ENCODE data around the gene NELL2.

NELL2 gene

GRCh38 chr12:44874981-44875416 lies 1.1 kb downstream of the NELL2 start:
- no peak for ATAC-seq
- TF ChIP-seq ZNF565 (CRISPR knock-in tag; conservative IDR thresholded peaks at IDR 0.05; ENCODE audit: low read depth) (no peak), CSDC2 (CRISPR knock-in tag; IDR thresholded peaks at IDR 0.05) (no peak), ZFP3 (CRISPR knock-in tag; IDR thresholded peaks at IDR 0.05) (no peak), ZNF70 (CRISPR knock-in tag; IDR thresholded peaks at IDR 0.05) (no peak), PPARA (CRISPR knock-in tag; IDR thresholded peaks at IDR 0.05; ENCODE audit: borderline replicate concordance) (no peak), ZFP30 (CRISPR knock-in tag; IDR thresholded peaks at IDR 0.05) (no peak), ESRRG (CRISPR knock-in tag; IDR thresholded peaks at IDR 0.05) (no peak), GLIS3 (CRISPR knock-in tag; IDR thresholded peaks at IDR 0.05) (no peak), OSR1 (CRISPR knock-in tag; IDR thresholded peaks at IDR 0.05) (no peak)

GRCh38 chr12:44873898-44874297 lies 2.2 kb downstream of the NELL2 start:
- no peak for TF ChIP-seq PPARA (CRISPR knock-in tag; IDR thresholded peaks at IDR 0.05; ENCODE audit: borderline replicate concordance)
- no peak for TF ChIP-seq ZFP30 (CRISPR knock-in tag; IDR thresholded peaks at IDR 0.05)
- no peak for TF ChIP-seq OSR1 (CRISPR knock-in tag; IDR thresholded peaks at IDR 0.05)
- no peak for TF ChIP-seq ESRRG (CRISPR knock-in tag; IDR thresholded peaks at IDR 0.05)
- no peak for TF ChIP-seq TCF4 (CRISPR knock-in tag; IDR thresholded peaks at IDR 0.05; ENCODE audit: borderline replicate concordance)
- TF ChIP-seq TOX (CRISPR knock-in tag; IDR thresholded peaks at IDR 0.05; ENCODE audit: borderline replicate concordance): no peak
- TF ChIP-seq CSDC2 (CRISPR knock-in tag; IDR thresholded peaks at IDR 0.05): no peak
- no peak for TF ChIP-seq ARNTL (CRISPR knock-in tag; IDR thresholded peaks at IDR 0.05; ENCODE audit: borderline replicate concordance, low read depth)
- TF ChIP-seq BACH2 (CRISPR knock-in tag; IDR thresholded peaks at IDR 0.05; ENCODE audit: borderline replicate concordance): no peak
- TF ChIP-seq ZFP3 (CRISPR knock-in tag; IDR thresholded peaks at IDR 0.05): no peak
- no peak for TF ChIP-seq GLIS3 (CRISPR knock-in tag; IDR thresholded peaks at IDR 0.05)
- no peak for TF ChIP-seq POU6F1 (CRISPR knock-in tag; IDR thresholded peaks at IDR 0.05; ENCODE audit: borderline replicate concordance, low read depth)
- TF ChIP-seq CREB5 (CRISPR knock-in tag; IDR thresholded peaks at IDR 0.05; ENCODE audit: low read depth): no peak
- no peak for TF ChIP-seq ISL1 (CRISPR knock-in tag; IDR thresholded peaks at IDR 0.05)
- no peak for TF ChIP-seq PATZ1 (CRISPR knock-in tag; IDR thresholded peaks at IDR 0.05; ENCODE audit: borderline replicate concordance)
- no peak for ATAC-seq

GRCh38 chr12:44869503-44869902 lies 6.6 kb downstream of the NELL2 start:
- TF ChIP-seq POU6F1 (CRISPR knock-in tag; IDR thresholded peaks at IDR 0.05; ENCODE audit: borderline replicate concordance, low read depth) (no peak), TCF4 (CRISPR knock-in tag; IDR thresholded peaks at IDR 0.05; ENCODE audit: borderline replicate concordance) (no peak), ZFP3 (CRISPR knock-in tag; IDR thresholded peaks at IDR 0.05) (no peak), BACH2 (CRISPR knock-in tag; IDR thresholded peaks at IDR 0.05; ENCODE audit: borderline replicate concordance) (no peak), PPARA (CRISPR knock-in tag; IDR thresholded peaks at IDR 0.05; ENCODE audit: borderline replicate concordance) (no peak), PATZ1 (CRISPR knock-in tag; IDR thresholded peaks at IDR 0.05; ENCODE audit: borderline replicate concordance) (no peak), GLIS3 (CRISPR knock-in tag; IDR thresholded peaks at IDR 0.05) (no peak), ZNF8 (CRISPR knock-in tag; IDR thresholded peaks at IDR 0.05) (no peak), CSRNP3 (CRISPR knock-in tag; IDR thresholded peaks at IDR 0.05) (no peak), ZNF565 (CRISPR knock-in tag; conservative IDR thresholded peaks at IDR 0.05; ENCODE audit: low read depth) (no peak), ZFP30 (CRISPR knock-in tag; IDR thresholded peaks at IDR 0.05) (no peak), ESRRG (CRISPR knock-in tag; IDR thresholded peaks at IDR 0.05) (no peak), CREB5 (CRISPR knock-in tag; IDR thresholded peaks at IDR 0.05; ENCODE audit: low read depth) (no peak), TSHZ2 (CRISPR knock-in tag; IDR thresholded peaks at IDR 0.05) (no peak), ZNF70 (CRISPR knock-in tag; IDR thresholded peaks at IDR 0.05) (no peak), RARB (CRISPR knock-in tag; IDR thresholded peaks at IDR 0.05) (no peak), ZC3H10 (CRISPR knock-in tag; IDR thresholded peaks at IDR 0.05) (no peak)
- ATAC-seq: no peak

All from SK-N-SH treated with all-trans-retinoic acid at 6 μM for 48 hours (cell line).